Measurements from ENCODE around the gene EDEM1. TPM values are rescaled to one million over a fixed set of nuclear protein-coding genes. Genes with fewer than 3 reads are reported as not detected.

The EDEM1 gene
- total and polyA plus RNA-seq, 10 of the 15 experiments (the other 5 are each of a cell fraction or from before 2014, with no cell fraction given): 18.9 to 138 (median 57.5) TPM

GRCh38 chr3:5181469-5182141 is 5.9 kb upstream of the EDEM1 start (continued):
- TF ChIP-seq ZNF207 (IDR thresholded peaks at IDR 0.05; ENCODE audit: borderline replicate concordance) (no peak), FOXK2 (IDR thresholded peaks at IDR 0.05) (no peak), RB1 (IDR thresholded peaks at IDR 0.05; ENCODE audit: borderline replicate concordance) (no peak), RCOR1 (conservative IDR thresholded peaks at IDR 0.05; ENCODE audit: low read depth, low read length) (no peak), TARDBP (IDR thresholded peaks at IDR 0.05; ENCODE audit: borderline replicate concordance) (no peak), ATF7 (IDR thresholded peaks at IDR 0.05; ENCODE audit: low read depth) (no peak), SRF (IDR thresholded peaks at IDR 0.05; ENCODE audit: low read depth in 2 of 2, low read length in 2 of 2) (no peak), ZBED1 (IDR thresholded peaks at IDR 0.05; ENCODE audit: borderline replicate concordance) (no peak), BCLAF1 (IDR thresholded peaks at IDR 0.05) (no peak), IRF3 (IDR thresholded peaks at IDR 0.05) (no peak)

Measured in GM12878 (cell line).